Inflammatory macrophage treated with lipopolysaccharide for 4 hours (primary cell): ENCODE measurements around the gene TAS2R46.
"Not testable (repeated sequence)": the region's sequence is repeated elsewhere in the genome, so short reads cannot be mapped to it uniquely, and the experiment has no call there.

Experiments used
- DNase-seq: peaks from one replicate; pipeline ENCODE4 v3.0.0-alpha.2; 2020

The TAS2R46 gene

GRCh38 chr12:11062194-11062593 lies at the start of gene TAS2R46:
TAS2R46 (minus strand) TSS chr12:11062294; CDS start chr12:11062294, 0 bp downstream.
- not testable (repeated sequence) for DNase-seq

- not testable (repeated sequence) for DNase-seq
Measured at GRCh38 chr12:11111213-11111612, 49.1 kb upstream of the TAS2R46 start.

GRCh38 chr12:11108862-11109261 lies 46.8 kb upstream of the TAS2R46 start:
- no peak for DNase-seq

GRCh38 chr12:11107719-11108118 lies 45.6 kb upstream of the TAS2R46 start:
- no peak for DNase-seq

GRCh38 chr12:11106288-11106687 lies 44.2 kb upstream of the TAS2R46 start:
- DNase-seq = no peak

- no peak for DNase-seq
Measured at GRCh38 chr12:11105546-11105945, 43.5 kb upstream of the TAS2R46 start.

- DNase-seq = not testable (repeated sequence)
Measured at GRCh38 chr12:11094910-11095309, 32.8 kb upstream of the TAS2R46 start.

GRCh38 chr12:11092128-11092527 lies 30.0 kb upstream of the TAS2R46 start, which contains the start of gene TAS2R43:
TAS2R43 (minus strand) TSS chr12:11092313; CDS start chr12:11092229, 84 bp downstream.
- DNase-seq = no peak

GRCh38 chr12:11089246-11089645 lies 27.2 kb upstream of the TAS2R46 start:
- DNase-seq = no peak

- peak; percentile 68 for DNase-seq
Measured at GRCh38 chr12:11085419-11085818, 23.3 kb upstream of the TAS2R46 start.

GRCh38 chr12:11081987-11082386 lies 19.9 kb upstream of the TAS2R46 start:
- DNase-seq = no peak

GRCh38 chr12:11078246-11078645 lies 16.2 kb upstream of the TAS2R46 start:
- DNase-seq = no peak

GRCh38 chr12:11075642-11076041 lies 13.5 kb upstream of the TAS2R46 start:
- no peak for DNase-seq

- no peak for DNase-seq
Measured at GRCh38 chr12:11071414-11071813, 9.3 kb upstream of the TAS2R46 start.

- no peak for DNase-seq
Measured at GRCh38 chr12:11070999-11071398, 8.9 kb upstream of the TAS2R46 start.

- DNase-seq = no peak
Measured at GRCh38 chr12:11069854-11070365, 7.8 kb upstream of the TAS2R46 start.

- DNase-seq = no peak
Measured at GRCh38 chr12:11067514-11067913, 5.4 kb upstream of the TAS2R46 start.

GRCh38 chr12:11059784-11060183 lies 2.3 kb downstream of the TAS2R46 start:
- DNase-seq = peak; percentile 30

- DNase-seq = no peak
Measured at GRCh38 chr12:11059041-11059440, 3.1 kb downstream of the TAS2R46 start.

- DNase-seq = no peak
Measured at GRCh38 chr12:11055306-11055705, 6.8 kb downstream of the TAS2R46 start.

- not testable (repeated sequence) for DNase-seq
Measured at GRCh38 chr12:11049806-11050531, 12.1 kb downstream of the TAS2R46 start.

GRCh38 chr12:11041366-11041765 lies 20.7 kb downstream of the TAS2R46 start:
- DNase-seq = not testable (repeated sequence)

- no peak for DNase-seq
Measured at GRCh38 chr12:11040162-11040561, 21.9 kb downstream of the TAS2R46 start.

- DNase-seq = no peak
Measured at GRCh38 chr12:11039171-11039570, 22.9 kb downstream of the TAS2R46 start.

- DNase-seq = not testable (repeated sequence)
Measured at GRCh38 chr12:11033959-11034358, 28.1 kb downstream of the TAS2R46 start.
